Fibroblast of lung (primary cell): ENCODE data around the gene GINS3.

Source experiments
- CTCF ChIP-seq, 2 donors: IDR thresholded peaks in 1 of 2; conservative IDR thresholded peaks in 1 of 2; 1 replicate in 1 of 2; 2 replicates in 1 of 2; pipeline ENCODE4 v1.5.1; 2011 to 2012; ENCODE audit warnings: low read length in 2 of 2, control low read depth in 1 of 2, inconsistent platforms in 1 of 2, low read depth in 1 of 2, mild to moderate bottlenecking in 1 of 2
- EZH2 ChIP-seq: IDR thresholded peaks from 2 replicates; pipeline ENCODE4 v1.5.1; 2012; ENCODE audit warnings: low read length, control low read depth, mild to moderate bottlenecking; ENCODE audit errors: missing control alignments

DNA sequence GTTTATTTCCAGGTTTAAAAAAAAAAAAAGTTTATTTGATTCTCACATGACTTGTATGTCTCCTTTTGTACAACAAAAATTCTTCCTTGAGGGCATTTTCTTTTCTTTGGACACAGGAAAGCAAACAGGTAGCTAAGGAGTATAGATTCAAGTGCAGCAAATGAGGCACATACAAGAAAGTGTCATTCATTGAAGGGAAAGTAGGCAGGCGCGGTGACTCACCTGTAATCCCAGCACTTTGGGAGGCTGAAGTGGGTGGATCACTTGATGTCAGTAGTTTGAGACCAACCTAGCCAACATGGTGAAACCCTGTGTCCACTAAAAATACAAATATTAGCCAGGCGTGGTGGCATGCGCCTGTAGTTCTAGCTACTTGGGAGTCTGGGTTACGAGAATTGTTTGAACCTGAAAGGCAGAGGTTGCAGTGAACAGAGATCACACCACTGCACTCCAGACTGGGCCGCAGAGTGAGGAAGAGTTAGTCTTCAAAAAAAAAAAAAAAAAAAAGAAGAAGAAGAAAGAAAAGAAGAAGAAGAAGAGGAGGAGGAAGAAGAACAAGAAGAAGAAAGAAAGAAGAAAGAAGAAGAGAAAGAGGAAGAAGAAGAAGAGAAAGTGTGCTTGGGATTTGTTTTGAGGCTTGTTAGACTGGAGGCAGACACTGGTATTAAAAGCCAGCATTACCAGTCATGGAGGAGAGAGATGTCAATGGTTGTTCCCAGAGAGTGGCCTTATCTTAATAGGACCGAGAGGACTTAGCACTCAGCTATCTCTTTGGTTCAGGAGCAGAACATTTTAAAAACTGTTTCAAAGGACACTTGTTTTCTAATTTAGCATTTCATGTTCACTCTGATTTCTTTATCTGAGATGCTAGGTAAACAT, 19.7 kb downstream of the GINS3 start:
- TF ChIP-seq CTCF (conservative IDR thresholded peaks at IDR 0.05 in 1 of 2, IDR thresholded peaks at IDR 0.05 in 1 of 2; ENCODE audit: low read depth in 1 of 2, low read length in 2 of 2) (no peak), EZH2 (no peak)
